ENCODE measurements around the gene FBN1.
A peak's percentile ranks its signal among the peaks of the same experiment; 100 is the strongest.

The FBN1 gene

GRCh38 chr15:48644467-48644826 is 1.1 kb downstream of the FBN1 start:
- TF ChIP-seq EZH2phosphoT487 (IDR thresholded peaks at IDR 0.05; ENCODE audit: low read length): no peak
- TF ChIP-seq, protein P1, sequence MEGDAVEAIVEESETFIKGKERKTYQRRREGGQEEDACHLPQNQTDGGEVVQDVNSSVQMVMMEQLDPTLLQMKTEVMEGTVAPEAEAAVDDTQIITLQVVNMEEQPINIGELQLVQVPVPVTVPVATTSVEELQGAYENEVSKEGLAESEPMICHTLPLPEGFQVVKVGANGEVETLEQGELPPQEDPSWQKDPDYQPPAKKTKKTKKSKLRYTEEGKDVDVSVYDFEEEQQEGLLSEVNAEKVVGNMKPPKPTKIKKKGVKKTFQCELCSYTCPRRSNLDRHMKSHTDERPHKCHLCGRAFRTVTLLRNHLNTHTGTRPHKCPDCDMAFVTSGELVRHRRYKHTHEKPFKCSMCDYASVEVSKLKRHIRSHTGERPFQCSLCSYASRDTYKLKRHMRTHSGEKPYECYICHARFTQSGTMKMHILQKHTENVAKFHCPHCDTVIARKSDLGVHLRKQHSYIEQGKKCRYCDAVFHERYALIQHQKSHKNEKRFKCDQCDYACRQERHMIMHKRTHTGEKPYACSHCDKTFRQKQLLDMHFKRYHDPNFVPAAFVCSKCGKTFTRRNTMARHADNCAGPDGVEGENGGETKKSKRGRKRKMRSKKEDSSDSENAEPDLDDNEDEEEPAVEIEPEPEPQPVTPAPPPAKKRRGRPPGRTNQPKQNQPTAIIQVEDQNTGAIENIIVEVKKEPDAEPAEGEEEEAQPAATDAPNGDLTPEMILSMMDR (IDR thresholded peaks at IDR 0.05; ENCODE audit: low read length): no peak
- TF ChIP-seq EZH2 (optimal IDR thresholded peaks at IDR 0.05; ENCODE audit: low read depth, low read length): no peak
- no peak overlapping the region for H3K27ac ChIP-seq (ENCODE audit: low read length)
- peaks cover 4% of the 10 kb centered on the region; the same call in 1 of the 2 replicates for H3F3A ChIP-seq (ENCODE audit: insufficient read depth, low read length)
- no peaks in the 10 kb centered on the region for H3K4me1 ChIP-seq (ENCODE audit: low read length)
- no peak overlapping the region for H2AFZ ChIP-seq (ENCODE audit: low read length)
- H3K9me2 ChIP-seq (replicated peaks; ENCODE audit: insufficient read depth, low read length): no peaks in the 10 kb centered on the region
- no peak for DNase-seq
- no peaks in the 10 kb centered on the region for H4K20me1 ChIP-seq (ENCODE audit: insufficient read depth, low read length)
- H3K4me3 ChIP-seq (ENCODE audit: low read length): peak overlapping the region; percentile 90
- no peak overlapping the region for H3K9ac ChIP-seq (ENCODE audit: low read length)
- no peaks in the 10 kb centered on the region for H3K36me3 ChIP-seq (replicated peaks; ENCODE audit: insufficient read depth, low read length)
- no peaks in the 10 kb centered on the region for H3K79me2 ChIP-seq (ENCODE audit: low read length)
- no peaks in the 10 kb centered on the region for H3K9me3 ChIP-seq (replicated peaks; ENCODE audit: insufficient read depth, low read length)
- peaks cover 6% of the 10 kb centered on the region; the same call in 1 of the 2 replicates for H3K27me3 ChIP-seq (replicated peaks; ENCODE audit: insufficient read depth, low read length)
- H3K4me2 ChIP-seq (ENCODE audit: low read depth, low read length): peak overlapping the region; percentile 95

DNA sequence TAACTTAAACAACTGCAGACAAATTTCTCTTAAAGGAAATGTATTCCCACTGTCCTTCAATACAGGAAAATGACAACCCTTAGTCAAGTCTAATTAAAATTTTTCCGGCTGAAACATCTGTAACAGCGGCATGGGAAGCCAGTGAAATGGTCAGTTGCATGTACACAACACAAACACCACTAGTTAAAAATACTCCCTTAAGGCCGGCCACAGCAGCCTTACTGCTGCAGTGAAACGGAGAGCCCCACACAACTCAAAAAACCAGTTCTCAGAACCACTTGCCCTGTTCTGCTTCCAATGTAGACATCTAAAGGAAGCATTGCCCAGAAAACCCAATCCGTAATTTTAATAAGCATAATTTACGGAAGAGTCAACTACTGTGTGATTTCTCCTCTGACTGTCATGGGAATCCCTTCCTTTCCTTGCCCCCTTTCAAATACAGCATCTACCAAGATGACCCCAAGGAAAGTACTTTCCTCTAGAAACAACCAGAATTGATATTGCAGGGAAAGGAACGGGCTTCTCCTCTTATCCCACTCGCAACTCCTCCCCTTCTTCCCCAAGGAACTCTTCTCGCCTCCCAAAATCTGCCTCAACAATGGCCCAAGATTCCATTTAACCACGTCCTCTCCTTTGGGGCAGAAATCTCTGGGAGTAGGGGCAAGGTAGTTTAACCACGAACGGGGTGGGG is 1.6 kb downstream of the FBN1 start:
- no peak for DNase-seq
- Histone ChIP-seq H3K79me2 (ENCODE audit: low read length) (no peaks in the 10 kb centered on the region), H3K9me3 (replicated peaks; ENCODE audit: insufficient read depth, low read length) (no peaks in the 10 kb centered on the region), H3K36me3 (replicated peaks; ENCODE audit: insufficient read depth, low read length) (no peaks in the 10 kb centered on the region), H3K4me1 (ENCODE audit: low read length) (no peaks in the 10 kb centered on the region), H3K27me3 (replicated peaks; ENCODE audit: insufficient read depth, low read length) (peaks cover 6% of the 10 kb centered on the region; the same call in 1 of the 2 replicates), H3K9ac (ENCODE audit: low read length) (no peak overlapping the region), H4K20me1 (ENCODE audit: insufficient read depth, low read length) (no peaks in the 10 kb centered on the region), H2AFZ (ENCODE audit: low read length) (no peak overlapping the region), H3K27ac (ENCODE audit: low read length) (no peak overlapping the region), H3F3A (ENCODE audit: insufficient read depth, low read length) (peaks cover 4% of the 10 kb centered on the region; the same call in 1 of the 2 replicates), H3K9me2 (replicated peaks; ENCODE audit: insufficient read depth, low read length) (no peaks in the 10 kb centered on the region), H3K4me3 (ENCODE audit: low read length) (peak overlapping the region; percentile 90; the same call in 1 of the 2 replicates), H3K4me2 (ENCODE audit: low read depth, low read length) (peak overlapping the region; percentile 95)
- TF ChIP-seq EZH2 (optimal IDR thresholded peaks at IDR 0.05; ENCODE audit: low read depth, low read length) (no peak), EZH2phosphoT487 (IDR thresholded peaks at IDR 0.05; ENCODE audit: low read length) (no peak)
- TF ChIP-seq, protein P1 (IDR thresholded peaks at IDR 0.05; ENCODE audit: low read length): no peak

- Histone ChIP-seq H3K79me2 (ENCODE audit: low read length) (no peaks in the 10 kb centered on the region), H4K20me1 (ENCODE audit: insufficient read depth, low read length) (no peaks in the 10 kb centered on the region), H2AFZ (ENCODE audit: low read length) (no peak overlapping the region), H3K4me3 (ENCODE audit: low read length) (no peak overlapping the region), H3K9me2 (replicated peaks; ENCODE audit: insufficient read depth, low read length) (no peaks in the 10 kb centered on the region), H3K9me3 (replicated peaks; ENCODE audit: insufficient read depth, low read length) (no peaks in the 10 kb centered on the region), H3K36me3 (replicated peaks; ENCODE audit: insufficient read depth, low read length) (no peaks in the 10 kb centered on the region), H3F3A (ENCODE audit: insufficient read depth, low read length) (peaks cover 4% of the 10 kb centered on the region; the same call in 1 of the 2 replicates), H3K4me2 (ENCODE audit: low read depth, low read length) (no peak overlapping the region), H3K27me3 (replicated peaks; ENCODE audit: insufficient read depth, low read length) (peaks cover 6% of the 10 kb centered on the region; the same call in 1 of the 2 replicates), H3K27ac (ENCODE audit: low read length) (no peak overlapping the region), H3K9ac (ENCODE audit: low read length) (no peak overlapping the region), H3K4me1 (ENCODE audit: low read length) (no peaks in the 10 kb centered on the region)
- TF ChIP-seq EZH2 (optimal IDR thresholded peaks at IDR 0.05; ENCODE audit: low read depth, low read length) (no peak), EZH2phosphoT487 (IDR thresholded peaks at IDR 0.05; ENCODE audit: low read length) (no peak)
- TF ChIP-seq, protein P1 (IDR thresholded peaks at IDR 0.05; ENCODE audit: low read length): no peak
- DNase-seq: no peak
Measured at GRCh38 chr15:48643206-48643605, 2.3 kb downstream of the FBN1 start.

Measured in MM.1S (cell line).